ENCODE measurements around the gene SIM1.

The SIM1 gene

GRCh38 chr6:100464903-100465700, at the start of gene SIM1:
Gene SIM1, minus strand, starts transcription at chr6:100464921. Its CDS starts 1,453 bp downstream, at chr6:100463468.
- Histone ChIP-seq H3K27me3 (ENCODE audit: low read length) (no peaks in the 10 kb centered on the region), H2AFZ (ENCODE audit: low read depth, low read length, severe bottlenecking) (no peak within 1 kb of the TSS), H3K9ac (ENCODE audit: low read length) (no peak within 1 kb of the TSS)

DNA sequence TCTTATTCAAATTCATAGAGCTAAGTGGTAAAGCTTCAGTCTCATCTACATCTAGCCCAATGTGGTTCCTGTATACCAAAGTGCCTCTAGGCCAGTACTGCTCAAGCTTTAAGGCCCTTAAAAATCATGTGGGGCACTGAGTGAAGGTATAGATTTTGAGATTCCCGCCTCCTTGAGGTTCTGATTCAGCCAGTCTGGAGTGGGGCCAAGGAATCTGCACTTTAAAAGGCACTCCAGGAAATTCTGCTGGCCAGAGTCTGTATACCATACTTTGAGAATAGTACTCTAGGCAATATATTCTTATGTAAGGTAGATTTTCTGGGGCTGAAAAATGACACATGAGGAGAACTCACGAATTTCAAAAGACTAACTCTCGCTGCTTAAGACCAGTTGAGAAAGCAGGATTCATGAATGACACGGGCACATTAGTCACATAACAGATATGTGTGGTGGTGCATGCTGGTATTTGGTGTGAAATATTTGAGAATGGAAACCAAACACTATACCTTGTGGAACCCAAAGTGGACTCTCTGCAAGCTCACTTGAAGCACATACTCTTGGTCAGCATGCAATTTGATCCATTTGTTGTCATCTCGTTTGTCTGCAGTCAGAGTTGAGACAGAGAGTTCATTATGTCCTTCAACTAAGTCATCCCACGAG, 47.6 kb upstream of the SIM1 start:
- Histone ChIP-seq H3K4me2 (ENCODE audit: low read depth, low read length, poor library complexity, severe bottlenecking) (no peak overlapping the region), H3F3A (ENCODE audit: insufficient read depth) (no peaks in the 10 kb centered on the region), H3K9me3 (ENCODE audit: insufficient read depth, low read length) (no peaks in the 10 kb centered on the region), H3K27ac (ENCODE audit: low read depth, low read length) (no peak overlapping the region), H4K20me1 (ENCODE audit: low read depth, low read length) (no peaks in the 10 kb centered on the region; the same call in 1 of the 2 replicates), H2AFZ (ENCODE audit: low read depth, low read length, severe bottlenecking) (no peak overlapping the region), H3K79me2 (ENCODE audit: insufficient read depth, low read length) (no peaks in the 10 kb centered on the region), H3K36me3 (ENCODE audit: low read length) (peaks cover 42% of the 10 kb centered on the region), H3K9ac (ENCODE audit: low read length) (no peak overlapping the region), H3K9me2 (replicated peaks; ENCODE audit: insufficient read depth, low read length) (no peaks in the 10 kb centered on the region), H3K27me3 (ENCODE audit: low read length) (no peaks in the 10 kb centered on the region), H3K4me3 (ENCODE audit: insufficient read depth, low read length, poor library complexity, severe bottlenecking) (no peak overlapping the region)
- TF ChIP-seq CTCF (IDR thresholded peaks at IDR 0.05; ENCODE audit: insufficient read depth, low read length, poor library complexity, severe bottlenecking) = no peak
- no peak for TF ChIP-seq EZH2phosphoT487 (conservative IDR thresholded peaks at IDR 0.05; ENCODE audit: low read length)

More at GRCh38 chr6:100464903-100465700, at the start of gene SIM1:
- Histone ChIP-seq H3K27ac (ENCODE audit: low read depth, low read length) (no peak within 1 kb of the TSS), H3F3A (ENCODE audit: insufficient read depth) (no peaks in the 10 kb centered on the region), H3K4me3 (ENCODE audit: insufficient read depth, low read length, poor library complexity, severe bottlenecking) (no peak within 1 kb of the TSS), H3K4me2 (ENCODE audit: low read depth, low read length, poor library complexity, severe bottlenecking) (no peak within 1 kb of the TSS), H3K9me3 (ENCODE audit: insufficient read depth, low read length) (no peaks in the 10 kb centered on the region), H4K20me1 (ENCODE audit: low read depth, low read length) (no peaks in the 10 kb centered on the region), H3K79me2 (ENCODE audit: insufficient read depth, low read length) (no peaks in the 10 kb centered on the region), H3K36me3 (ENCODE audit: low read length) (no peaks in the 10 kb centered on the region), H3K9me2 (replicated peaks; ENCODE audit: insufficient read depth, low read length) (no peaks in the 10 kb centered on the region)
- TF ChIP-seq CTCF (IDR thresholded peaks at IDR 0.05; ENCODE audit: insufficient read depth, low read length, poor library complexity, severe bottlenecking) = no peak
- no peak for TF ChIP-seq EZH2phosphoT487 (conservative IDR thresholded peaks at IDR 0.05; ENCODE audit: low read length)

- no peaks in the 10 kb centered on the region for H3F3A ChIP-seq (ENCODE audit: insufficient read depth)
- H3K9ac ChIP-seq (ENCODE audit: low read length) = no peak overlapping the region
- no peak overlapping the region for H3K27ac ChIP-seq (ENCODE audit: low read depth, low read length)
- H3K36me3 ChIP-seq (ENCODE audit: low read length) = peaks cover 28% of the 10 kb centered on the region
- no peaks in the 10 kb centered on the region for H3K9me3 ChIP-seq (ENCODE audit: insufficient read depth, low read length)
- TF ChIP-seq CTCF (IDR thresholded peaks at IDR 0.05; ENCODE audit: insufficient read depth, low read length, poor library complexity, severe bottlenecking) = no peak
- no peak for TF ChIP-seq EZH2phosphoT487 (conservative IDR thresholded peaks at IDR 0.05; ENCODE audit: low read length)
- no peak overlapping the region for H2AFZ ChIP-seq (ENCODE audit: low read depth, low read length, severe bottlenecking)
- no peaks in the 10 kb centered on the region for H3K9me2 ChIP-seq (replicated peaks; ENCODE audit: insufficient read depth, low read length)
- no peaks in the 10 kb centered on the region; the same call in 1 of the 2 replicates for H4K20me1 ChIP-seq (ENCODE audit: low read depth, low read length)
- H3K27me3 ChIP-seq (ENCODE audit: low read length) = no peaks in the 10 kb centered on the region
- H3K4me2 ChIP-seq (ENCODE audit: low read depth, low read length, poor library complexity, severe bottlenecking) = no peak overlapping the region
- H3K4me3 ChIP-seq (ENCODE audit: insufficient read depth, low read length, poor library complexity, severe bottlenecking) = no peak overlapping the region
- no peaks in the 10 kb centered on the region for H3K79me2 ChIP-seq (ENCODE audit: insufficient read depth, low read length)
Measured at GRCh38 chr6:100509101-100509500, 44.4 kb upstream of the SIM1 start.

All from SU-DHL-6 (cell line).